Mesodermal cell (in vitro differentiated cells): ENCODE results near the gene TGFB1.
"Not testable (repeated sequence)": the region's sequence is repeated elsewhere in the genome, so short reads cannot be mapped to it uniquely, and the experiment has no call there.

Experiments
- H3K27ac ChIP-seq: 2 replicates; pipeline ENCODE4 v1.7.0; 2013; ENCODE audit warnings: mild to moderate bottlenecking, low read depth, low read length, moderate library complexity; ENCODE audit not compliant: severe bottlenecking
- H3K36me3 ChIP-seq: 2 replicates; pipeline ENCODE4 v1.7.1; 2013; ENCODE audit warnings: mild to moderate bottlenecking, low read length, moderate library complexity; ENCODE audit not compliant: control insufficient read depth, insufficient read depth
- H3K4me1 ChIP-seq: one replicate; pipeline ENCODE4 v1.7.1; 2013; ENCODE audit warnings: mild to moderate bottlenecking, low read length; ENCODE audit not compliant: insufficient read depth, control insufficient read depth, poor library complexity, severe bottlenecking
- H3K4me3 ChIP-seq: 2 replicates; pipeline ENCODE4 v1.7.0; 2013; ENCODE audit warnings: low read length, control low read depth, mild to moderate bottlenecking; ENCODE audit not compliant: insufficient read depth, poor library complexity, severe bottlenecking; ENCODE audit errors: extremely low read depth
- H3K9me3 ChIP-seq: 2 replicates; pipeline ENCODE4 v1.7.1; 2013; ENCODE audit warnings: mild to moderate bottlenecking, low read length, moderate library complexity; ENCODE audit not compliant: control insufficient read depth
- WGBS, 2 experiments: methylation state at CpG; one replicate each; pipeline ENCODE4 v1.1.5; 2013; ENCODE audit warnings: missing lambda C conversion rate in 2 of 2; ENCODE audit not compliant: insufficient coverage in 2 of 2; 5-methylcytosine and 5-hydroxymethylcytosine counted together

The TGFB1 gene

DNA sequence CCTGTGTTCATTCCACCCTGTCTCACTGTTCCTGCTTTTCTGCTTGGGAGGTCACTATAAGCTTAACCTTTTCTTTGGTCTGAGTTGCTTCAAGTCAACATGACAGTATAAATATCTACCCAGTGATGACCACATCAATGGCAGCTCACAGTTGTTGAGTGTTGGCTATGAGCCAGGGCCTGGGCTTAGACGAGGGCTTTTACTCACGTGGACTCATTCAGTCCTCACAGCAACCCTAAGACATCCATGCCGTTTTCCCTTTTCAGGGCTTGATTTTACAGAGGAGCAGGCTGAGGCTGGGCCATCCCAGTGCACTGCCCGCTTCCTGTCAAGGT lies 54.0 kb downstream of the TGFB1 start:
- H3K36me3 ChIP-seq, result peaks cover 100% of the 10 kb centered on the region
- peak overlapping the region; percentile 91 for H3K27ac ChIP-seq
- WGBS, 2 experiments, result 95 to 98% methylated on average over 4 of the region's 4 CpGs
- H3K4me3 ChIP-seq, result no peak overlapping the region
- H3K9me3 ChIP-seq, result no peaks in the 10 kb centered on the region
- peaks cover 14% of the 10 kb centered on the region for H3K4me1 ChIP-seq

DNA sequence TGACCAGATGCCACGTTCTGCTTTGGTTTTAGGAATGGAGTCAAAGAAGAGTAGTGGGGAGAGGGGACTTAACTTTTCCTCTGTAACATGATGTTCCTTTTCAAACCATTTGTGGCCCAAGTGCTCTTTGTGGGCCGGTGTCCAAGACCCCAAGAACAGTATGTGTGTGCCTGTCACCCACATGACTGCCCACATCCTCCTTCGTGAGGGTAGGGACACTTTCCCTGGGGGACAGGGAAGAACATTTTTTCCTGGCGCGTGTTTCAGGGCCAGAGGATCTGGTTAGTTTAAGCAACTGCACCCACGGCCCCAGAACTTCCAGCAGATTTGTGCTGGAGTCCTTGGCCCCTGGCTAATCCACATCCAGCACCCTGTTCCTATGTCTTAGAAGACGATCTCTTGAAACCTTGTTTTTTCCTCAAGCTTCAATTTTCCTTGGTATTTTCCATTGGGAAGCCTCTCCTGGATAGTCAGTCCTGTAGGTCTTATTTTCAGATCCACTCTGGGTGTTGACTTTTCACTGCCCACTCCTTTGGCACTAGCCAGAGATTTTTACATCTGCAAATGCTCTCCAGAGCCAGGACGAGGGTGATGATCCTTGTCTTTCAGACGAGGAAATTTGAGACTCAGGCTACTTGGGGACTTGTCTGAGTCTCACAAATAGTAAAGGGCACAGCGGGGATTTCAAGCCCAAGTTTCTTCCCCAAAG lies 54.5 kb downstream of the TGFB1 start:
- H3K4me3 ChIP-seq, result no peak overlapping the region
- peak overlapping the region; percentile 91 for H3K27ac ChIP-seq
- 93 to 96% methylated on average over 7 to 9 of the region's 10 CpGs for WGBS, 2 experiments
- H3K4me1 ChIP-seq, result peaks cover 14% of the 10 kb centered on the region
- H3K9me3 ChIP-seq, result no peaks in the 10 kb centered on the region
- H3K36me3 ChIP-seq, result peaks cover 100% of the 10 kb centered on the region

DNA sequence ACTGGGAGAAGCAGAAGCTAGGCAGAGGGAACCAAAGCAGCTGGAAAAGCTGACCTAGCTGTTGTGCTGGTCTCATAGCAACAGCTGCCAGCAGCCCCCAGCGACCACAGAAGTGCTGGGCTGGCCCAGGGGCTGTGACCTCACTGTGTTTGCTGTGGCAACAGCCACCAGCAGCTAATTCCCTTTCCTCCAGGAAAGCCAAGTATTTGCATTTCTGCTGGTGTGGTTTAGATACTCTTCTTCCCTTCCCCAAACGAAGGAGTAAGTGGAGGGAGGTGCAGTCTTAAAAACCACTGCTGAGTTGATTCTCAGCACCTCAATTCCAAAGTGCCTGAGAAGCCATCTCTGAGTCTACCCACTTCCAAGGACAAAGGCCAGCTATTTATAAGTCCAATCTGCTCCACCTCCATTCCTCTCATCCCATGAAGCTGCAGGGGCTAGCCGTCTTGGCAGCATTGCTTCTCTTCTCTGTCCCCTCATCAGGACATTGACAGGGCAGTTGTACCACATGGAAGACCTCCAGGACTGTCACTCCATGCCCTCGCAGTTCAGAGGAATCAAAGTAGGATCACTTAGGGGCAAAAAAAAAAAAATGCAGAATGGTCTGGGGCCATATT lies 55.3 kb downstream of the TGFB1 start:
- H3K27ac ChIP-seq, result peak overlapping the region; percentile 91
- peaks cover 14% of the 10 kb centered on the region for H3K4me1 ChIP-seq
- no peak overlapping the region for H3K4me3 ChIP-seq
- H3K9me3 ChIP-seq, result no peaks in the 10 kb centered on the region
- H3K36me3 ChIP-seq, result peaks cover 100% of the 10 kb centered on the region
- 81 to 88% methylated on average over 1 to 2 of the region's 4 CpGs for WGBS, 2 experiments

DNA sequence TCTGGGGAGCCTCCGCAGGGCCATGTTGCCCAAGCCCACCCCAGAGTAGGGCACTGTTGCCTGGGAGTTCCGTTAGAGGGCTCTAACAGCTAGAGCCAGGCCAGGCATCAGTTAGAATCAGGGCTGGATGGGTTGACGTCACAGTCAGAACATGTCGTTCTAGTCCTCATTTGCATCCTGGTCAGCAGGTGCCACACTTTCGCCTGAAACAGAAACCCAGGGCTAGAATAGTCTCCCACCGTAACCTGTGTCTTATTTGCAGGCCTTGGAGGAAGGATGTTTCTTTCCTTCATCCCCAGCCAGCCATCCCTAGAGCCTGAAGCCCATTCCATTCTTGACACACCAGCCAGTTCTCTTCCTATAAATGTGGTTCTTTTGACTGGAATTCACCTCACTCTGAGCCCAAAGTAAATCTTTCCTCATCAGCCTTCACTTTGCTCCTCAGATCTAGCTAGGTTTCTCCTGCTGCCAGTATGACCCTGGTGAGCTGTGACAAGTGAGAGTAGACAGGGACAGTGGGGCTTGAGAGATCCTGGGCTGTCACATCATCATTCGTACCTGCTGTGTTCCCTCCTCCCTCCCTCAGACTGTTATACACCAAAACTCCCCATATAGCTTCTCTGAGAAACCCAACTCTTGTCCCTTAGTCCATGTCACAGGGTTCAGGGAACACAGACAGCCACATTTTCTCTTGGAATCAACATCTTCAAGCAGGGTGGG lies 55.9 kb downstream of the TGFB1 start:
- H3K4me1 ChIP-seq, result peaks cover 14% of the 10 kb centered on the region
- peak overlapping the region; percentile 91 for H3K27ac ChIP-seq
- no peak overlapping the region for H3K4me3 ChIP-seq
- 91 to 94% methylated on average over 5 to 6 of the region's 7 CpGs for WGBS, 2 experiments
- H3K36me3 ChIP-seq, result peaks cover 100% of the 10 kb centered on the region
- H3K9me3 ChIP-seq, result no peaks in the 10 kb centered on the region

DNA sequence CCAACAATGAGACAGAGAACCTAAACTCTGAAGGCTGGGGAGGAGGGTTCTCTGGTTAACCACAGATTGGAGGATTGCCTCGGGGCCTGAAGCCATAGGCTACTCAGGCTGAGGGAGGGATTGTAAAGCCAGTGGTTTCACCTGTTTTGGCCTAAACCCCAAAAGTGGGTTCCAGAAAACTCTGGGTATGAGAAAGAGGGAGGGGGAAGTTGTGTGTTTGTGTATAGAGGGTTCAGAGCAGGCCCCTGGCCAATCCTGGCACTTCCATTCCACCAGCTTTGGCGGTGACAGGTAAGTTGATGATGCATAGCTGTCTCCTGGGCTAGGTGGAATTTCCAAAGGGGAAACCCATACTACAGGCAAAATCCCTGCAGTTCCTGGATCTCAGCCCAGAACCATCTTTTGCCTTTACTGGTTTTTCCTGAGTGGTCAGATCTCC lies 57.3 kb downstream of the TGFB1 start:
- peaks cover 100% of the 10 kb centered on the region for H3K36me3 ChIP-seq
- H3K4me3 ChIP-seq, result no peak overlapping the region
- peak overlapping the region; percentile 91 for H3K27ac ChIP-seq
- 80 to 100% methylated on average over 1 of the region's 2 CpGs for WGBS, 2 experiments
- no peaks in the 10 kb centered on the region for H3K9me3 ChIP-seq
- H3K4me1 ChIP-seq, result peaks cover 14% of the 10 kb centered on the region

DNA sequence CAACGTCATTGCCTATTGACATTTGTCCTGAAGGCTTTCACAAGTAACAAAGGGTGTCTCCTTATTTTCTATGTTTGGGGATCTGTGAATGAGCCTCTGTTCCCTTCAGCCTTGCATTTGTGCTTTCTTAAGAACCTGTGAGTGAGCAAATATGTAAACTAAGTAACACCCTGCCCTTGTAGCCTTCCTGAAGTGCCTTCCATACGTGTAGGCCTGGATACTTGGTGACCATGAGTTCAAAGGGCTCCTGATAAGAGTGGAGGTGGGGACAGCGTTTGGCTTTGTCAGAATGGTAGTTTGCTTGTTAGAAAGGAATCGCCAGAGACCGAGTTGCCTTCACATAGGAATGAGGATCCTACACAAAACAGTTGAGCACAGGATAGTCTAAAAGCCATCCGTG lies 58.2 kb downstream of the TGFB1 start:
- WGBS, 2 experiments, result 91 to 92% methylated on average over 5 to 6 of the region's 6 CpGs
- no peaks in the 10 kb centered on the region for H3K9me3 ChIP-seq
- H3K36me3 ChIP-seq, result peaks cover 100% of the 10 kb centered on the region
- no peak overlapping the region for H3K4me3 ChIP-seq
- no peak overlapping the region for H3K27ac ChIP-seq
- H3K4me1 ChIP-seq, result peaks cover 14% of the 10 kb centered on the region

DNA sequence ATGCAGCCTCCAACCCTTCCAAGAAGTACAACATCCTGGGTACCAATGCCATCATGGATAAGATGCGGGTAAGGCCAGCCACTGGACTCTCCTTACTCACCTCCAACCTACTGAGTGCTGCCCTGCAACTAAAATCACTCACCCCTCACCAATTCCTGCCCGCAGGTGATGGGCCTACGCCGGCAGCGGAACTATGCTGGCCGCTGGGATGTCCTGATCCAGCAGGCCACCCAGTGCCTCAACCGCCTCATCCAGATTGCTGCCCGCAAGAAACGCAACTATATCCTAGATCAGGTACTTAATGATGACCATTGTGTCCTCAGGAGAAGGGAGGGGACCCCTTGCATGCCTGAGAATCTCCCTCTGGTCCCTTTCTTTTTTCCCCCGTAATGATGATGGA lies 59.3 kb downstream of the TGFB1 start:
- H3K36me3 ChIP-seq, result peaks cover 100% of the 10 kb centered on the region
- no peak overlapping the region for H3K4me3 ChIP-seq
- H3K9me3 ChIP-seq, result no peaks in the 10 kb centered on the region
- H3K4me1 ChIP-seq, result peaks cover 14% of the 10 kb centered on the region
- 95 to 98% methylated on average over 9 of the region's 10 CpGs for WGBS, 2 experiments
- no peak overlapping the region for H3K27ac ChIP-seq

DNA sequence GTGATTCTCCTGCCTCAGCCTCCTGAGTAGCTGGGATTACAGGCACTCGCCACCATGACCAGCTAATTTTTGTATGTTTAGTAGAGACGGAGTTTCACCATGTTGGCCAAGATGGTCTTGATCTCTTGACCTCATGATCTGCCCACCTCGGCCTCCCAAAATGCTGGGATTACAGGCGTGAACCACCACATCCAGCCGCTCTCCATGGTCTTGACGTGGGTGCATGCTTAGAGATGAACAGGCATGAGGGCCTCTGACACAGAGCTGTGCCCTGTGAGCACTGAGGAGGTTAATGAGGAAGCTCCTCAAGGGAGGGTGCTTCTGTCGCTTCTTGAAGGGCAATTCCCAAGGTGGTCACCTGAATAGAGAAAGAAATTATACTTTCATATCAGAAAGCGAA lies 63.9 kb downstream of the TGFB1 start:
- not testable (repeated sequence) for H3K4me1 ChIP-seq, H3K27ac ChIP-seq, H3K9me3 ChIP-seq, H3K4me3 ChIP-seq
- WGBS, 2 experiments, result 95 to 98% methylated on average over 6 to 7 of the region's 8 CpGs
- peaks cover 99% of the 10 kb centered on the region for H3K36me3 ChIP-seq

DNA sequence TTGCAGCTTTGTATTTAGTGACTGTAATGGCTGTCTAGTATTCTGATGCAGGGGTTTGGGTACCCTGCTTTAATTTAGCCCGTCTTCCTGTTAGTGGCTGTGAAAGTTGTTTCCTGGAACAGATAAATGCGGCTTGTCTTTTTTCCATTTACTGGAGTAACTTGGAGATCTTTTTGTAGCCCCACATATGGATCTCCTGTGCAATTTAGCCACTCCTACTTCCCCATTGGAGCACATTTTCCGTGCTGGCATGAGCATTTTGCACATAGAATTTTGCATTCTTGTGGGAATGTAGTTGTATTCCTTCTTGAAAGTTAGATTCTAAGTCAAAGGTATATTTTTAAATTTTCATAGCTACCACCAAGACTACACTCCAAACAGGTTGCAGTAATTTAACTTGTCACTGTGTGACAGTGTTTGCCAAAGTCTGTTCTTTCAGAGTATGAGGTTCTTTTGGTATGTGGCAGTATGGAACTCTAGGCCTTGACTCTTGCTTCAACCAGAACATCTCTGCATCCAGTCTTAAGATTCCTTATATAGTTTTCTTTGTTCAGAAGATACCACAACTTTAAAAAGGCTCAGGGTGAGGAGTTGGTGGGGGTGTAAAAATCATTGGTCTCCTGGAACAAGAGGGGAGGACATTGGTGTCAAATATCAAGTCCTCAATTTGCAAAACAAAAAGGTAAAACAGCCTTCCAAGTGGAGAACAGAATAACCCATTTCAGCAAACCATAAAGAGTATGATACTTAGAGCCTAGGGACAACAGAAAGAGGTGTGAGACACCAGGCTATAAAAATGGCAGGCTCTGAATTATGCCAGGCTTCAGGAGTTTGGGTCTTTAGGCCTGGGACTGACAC lies 64.8 kb downstream of the TGFB1 start:
- H3K9me3 ChIP-seq, result no peaks in the 10 kb centered on the region

More for the DNA sequence above, 64.8 kb downstream of the TGFB1 start:
- no peaks in the 10 kb centered on the region for H3K4me1 ChIP-seq
- 100% methylated on average over 2 of the region's 3 CpGs; no CpG with 5 or more reads in 1 of the 2 experiments for WGBS, 2 experiments
- no peak overlapping the region for H3K4me3 ChIP-seq
- H3K36me3 ChIP-seq, result peaks cover 99% of the 10 kb centered on the region
- H3K27ac ChIP-seq, result no peak overlapping the region
